WTC11 (cell line): ENCODE measurements around the gene CHMP1A. TPM values are rescaled to one million over a fixed set of nuclear protein-coding genes. Genes with fewer than 3 reads are reported as not detected.
A peak's percentile ranks its signal among the peaks of the same experiment; 100 is the strongest.

Source experiments
- ATAC-seq: fragments of 200-7000 bp; cut with Tn5 transposase; 2 replicates; pipeline ENCODE4 v1.10.0; 2021; ENCODE audit warnings: mild to moderate bottlenecking, moderate library complexity
- CTCF ChIA-PET: fragments of 300-600 bp; sonication (Branson Sonifier 250); formaldehyde crosslinking; loops from one replicate; lab custom pipeline; 2021; ENCODE audit warnings: antibody characterized with exemption; lab: Charles Lee
- POLR2A ChIA-PET: fragments of 350-600 bp; sonication (Branson Sonifier 250); formaldehyde crosslinking; loops from one replicate; lab custom pipeline; 2021; ENCODE audit warnings: antibody characterized with exemption; lab: Charles Lee
- DNase-seq: peaks from one replicate; pipeline ENCODE4 v3.0.0; 2021; ENCODE audit warnings: low spot score
- H3K27ac Mint-ChIP-seq: 2 replicates; pipeline ENCODE4 v1.8.0; 2021; ENCODE audit warnings: mixed read lengths
- H3K27me3 Mint-ChIP-seq: 2 replicates; pipeline ENCODE4 v1.8.0; 2021; ENCODE audit warnings: low read depth, mild to moderate bottlenecking, moderate library complexity, mixed read lengths
- H3K36me3 Mint-ChIP-seq: 2 replicates; pipeline ENCODE4 v1.8.0; 2021; ENCODE audit warnings: mixed read lengths
- H3K4me1 Mint-ChIP-seq: 2 replicates; pipeline ENCODE4 v1.8.0; 2022; ENCODE audit warnings: mixed read lengths
- H3K4me3 Mint-ChIP-seq: 2 replicates; pipeline ENCODE4 v1.8.0; 2021; ENCODE audit warnings: mild to moderate bottlenecking, moderate library complexity, mixed read lengths
- H3K9me3 Mint-ChIP-seq: 2 replicates; pipeline ENCODE4 v1.8.0; 2021; ENCODE audit warnings: mixed read lengths
- CREM ChIP-seq: sonication (generic); formaldehyde crosslinking; IDR thresholded peaks from 2 replicates; pipeline ENCODE4 v1.8.1; 2022; ENCODE audit warnings: mild to moderate bottlenecking, missing genetic modification reagents, moderate library complexity
- E2F1 ChIP-seq: sonication (generic); formaldehyde crosslinking; IDR thresholded peaks from 2 replicates; pipeline ENCODE4 v1.8.0; 2022; ENCODE audit warnings: mild to moderate bottlenecking, missing genetic modification reagents
- FOXK1 ChIP-seq: sonication (generic); formaldehyde crosslinking; IDR thresholded peaks from 2 replicates; pipeline ENCODE4 v1.8.0; 2022; ENCODE audit warnings: mild to moderate bottlenecking, moderate library complexity, missing genetic modification reagents
- HMGA2 ChIP-seq: fragments of 250-450 bp; sonication (Bioruptor Pico); IDR thresholded peaks from 2 replicates; pipeline ENCODE4 v1.4.0; 2021; ENCODE audit warnings: mild to moderate bottlenecking, moderate library complexity
- HMGXB4 ChIP-seq: sonication (generic); formaldehyde crosslinking; IDR thresholded peaks from 2 replicates; pipeline ENCODE4 v1.8.1; 2023; ENCODE audit warnings: mild to moderate bottlenecking, moderate library complexity, missing genetic modification reagents
- IRF1 ChIP-seq: sonication (generic); formaldehyde crosslinking; IDR thresholded peaks from 2 replicates; pipeline ENCODE4 v1.8.0; 2023; ENCODE audit warnings: missing genetic modification reagents
- NR1H2 ChIP-seq: sonication (generic); formaldehyde crosslinking; IDR thresholded peaks from 2 replicates; pipeline ENCODE4 v1.9.0; 2021; ENCODE audit warnings: mild to moderate bottlenecking, moderate library complexity, missing genetic modification reagents
- OVOL2 ChIP-seq: fragments of 250-450 bp; sonication (Bioruptor Pico); IDR thresholded peaks from 2 replicates; pipeline ENCODE4 v1.9.0; 2021; ENCODE audit warnings: mild to moderate bottlenecking, borderline replicate concordance
- RORB ChIP-seq: fragments of 250-450 bp; sonication (Bioruptor Pico); IDR thresholded peaks from 2 replicates; pipeline ENCODE4 v1.9.0; 2021; ENCODE audit warnings: mild to moderate bottlenecking
- TP53 ChIP-seq: sonication (generic); formaldehyde crosslinking; IDR thresholded peaks from 2 replicates; pipeline ENCODE4 v1.8.1; 2023; ENCODE audit warnings: mild to moderate bottlenecking, missing genetic modification reagents
- ZMAT4 ChIP-seq: fragments of 250-450 bp; sonication (Bioruptor Pico); IDR thresholded peaks from 2 replicates; pipeline ENCODE4 v1.9.0; 2021; ENCODE audit warnings: mild to moderate bottlenecking
- ZNF396 ChIP-seq: fragments of 250-450 bp; sonication (Bioruptor Pico); IDR thresholded peaks from 2 replicates; pipeline ENCODE4 v1.8.0; 2021; ENCODE audit warnings: mild to moderate bottlenecking, moderate library complexity, borderline replicate concordance
- total RNA-seq: library from RNA; stranded (reverse); gene quantifications from 3 replicates; pipeline ENCODE4 v1.2.3, GENCODE V29; 2021
- TF ChIP-seq, protein P1 (sequence below): sonication (generic); formaldehyde crosslinking; conservative IDR thresholded peaks from 2 replicates; pipeline ENCODE4 v1.8.1; 2022; ENCODE audit warnings: mild to moderate bottlenecking, missing genetic modification reagents
- TF ChIP-seq, protein P2 (sequence below): fragments of 200-600 bp; IDR thresholded peaks from 2 replicates; pipeline ENCODE4 v1.8.0; 2022; ENCODE audit warnings: antibody characterized with exemption

Gene CHMP1A
- total RNA-seq, 1 experiment from 2014 or later = 76.0 TPM

DNA sequence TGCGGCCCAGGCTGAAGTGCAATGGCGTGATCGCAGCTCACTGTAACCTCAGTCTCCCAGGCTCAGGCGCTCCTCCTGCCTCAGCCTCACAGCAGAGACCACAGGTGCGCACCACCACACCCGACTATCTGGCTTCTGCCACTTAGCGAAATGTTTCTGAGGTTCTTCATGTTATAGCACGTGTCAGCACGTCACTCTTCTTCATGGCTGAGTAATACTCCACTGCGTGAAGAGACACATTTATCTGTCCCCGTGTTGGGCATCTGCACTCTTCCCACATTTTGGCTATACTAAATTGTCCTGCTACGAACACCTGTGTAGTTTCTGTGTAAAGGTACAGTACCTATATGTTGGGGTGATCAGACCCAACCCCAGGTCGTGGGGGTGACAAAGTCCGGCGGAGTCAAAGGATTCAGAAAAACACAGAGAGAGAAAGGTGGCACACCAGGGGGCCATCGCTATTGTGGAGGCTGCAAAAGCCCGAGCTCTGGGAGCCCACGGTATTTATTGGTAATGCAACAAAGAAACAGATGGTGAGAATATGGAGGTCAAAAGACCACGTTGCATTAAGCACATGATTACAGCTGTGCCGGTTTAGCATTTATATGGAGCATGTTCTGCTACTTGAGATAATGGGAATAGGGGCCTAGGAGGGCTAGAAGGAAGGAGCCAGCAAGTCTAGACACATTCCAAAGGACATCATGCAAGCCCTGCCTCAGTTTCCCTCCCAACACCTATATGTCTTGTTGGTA, 44.9 kb downstream of the CHMP1A start:
- Mint-ChIP-seq H3K36me3 (no peaks in the 10 kb centered on the region), H3K27me3 (no peaks in the 10 kb centered on the region), H3K9me3 (peaks cover 5% of the 10 kb centered on the region), H3K4me3 (peak overlapping the region; percentile 51; the same call in 1 of the 2 replicates), H3K27ac (peak overlapping the region; percentile 97), H3K4me1 (peaks cover 11% of the 10 kb centered on the region)
- DNase-seq (no peak), ATAC-seq (no peak)
- ChIA-PET CTCF (interaction anchor here (1.5 to 6.2 kb wide), 4 partner anchors 11 to 47 kb away, joined by 7 to 79 read pairs (median 32); no protein-coding TSS in a partner anchor), POLR2A (interaction anchor here (1.2 kb wide), 1 partner anchor 23 kb away, joined by 3 read pairs; no protein-coding TSS in a partner anchor)
- TF ChIP-seq HMGA2 (CRISPR knock-in tag) (no peak), NR1H2 (CRISPR knock-in tag) (no peak), IRF1 (CRISPR knock-in tag) (no peak), E2F1 (no peak), RORB (no peak), TP53 (no peak)
- TF ChIP-seq, protein P1, sequence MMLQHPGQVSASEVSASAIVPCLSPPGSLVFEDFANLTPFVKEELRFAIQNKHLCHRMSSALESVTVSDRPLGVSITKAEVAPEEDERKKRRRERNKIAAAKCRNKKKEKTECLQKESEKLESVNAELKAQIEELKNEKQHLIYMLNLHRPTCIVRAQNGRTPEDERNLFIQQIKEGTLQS (CRISPR knock-in tag) = no peak

DNA sequence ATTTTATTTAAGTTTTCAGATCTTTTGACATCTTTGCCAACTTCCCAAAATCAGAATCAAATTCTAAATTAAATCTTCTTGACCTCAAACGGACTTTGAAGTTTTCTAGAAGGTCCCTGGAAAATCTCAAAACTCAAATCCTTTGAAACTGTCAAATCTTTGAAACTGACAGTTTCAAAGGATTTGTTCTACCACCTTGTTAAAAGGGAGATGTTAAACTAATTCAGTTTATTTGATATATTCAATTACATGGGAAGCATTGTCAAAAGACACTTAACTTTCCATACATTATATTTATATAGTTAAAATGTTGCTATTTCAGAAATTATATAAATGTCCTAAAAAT, 47.4 kb downstream of the CHMP1A start:
- POLR2A ChIA-PET = no interaction called here

More for the DNA sequence above, 47.4 kb downstream of the CHMP1A start:
- ATAC-seq = no peak
- TF ChIP-seq FOXK1 (CRISPR knock-in tag) = no peak
- TF ChIP-seq, protein P2, sequence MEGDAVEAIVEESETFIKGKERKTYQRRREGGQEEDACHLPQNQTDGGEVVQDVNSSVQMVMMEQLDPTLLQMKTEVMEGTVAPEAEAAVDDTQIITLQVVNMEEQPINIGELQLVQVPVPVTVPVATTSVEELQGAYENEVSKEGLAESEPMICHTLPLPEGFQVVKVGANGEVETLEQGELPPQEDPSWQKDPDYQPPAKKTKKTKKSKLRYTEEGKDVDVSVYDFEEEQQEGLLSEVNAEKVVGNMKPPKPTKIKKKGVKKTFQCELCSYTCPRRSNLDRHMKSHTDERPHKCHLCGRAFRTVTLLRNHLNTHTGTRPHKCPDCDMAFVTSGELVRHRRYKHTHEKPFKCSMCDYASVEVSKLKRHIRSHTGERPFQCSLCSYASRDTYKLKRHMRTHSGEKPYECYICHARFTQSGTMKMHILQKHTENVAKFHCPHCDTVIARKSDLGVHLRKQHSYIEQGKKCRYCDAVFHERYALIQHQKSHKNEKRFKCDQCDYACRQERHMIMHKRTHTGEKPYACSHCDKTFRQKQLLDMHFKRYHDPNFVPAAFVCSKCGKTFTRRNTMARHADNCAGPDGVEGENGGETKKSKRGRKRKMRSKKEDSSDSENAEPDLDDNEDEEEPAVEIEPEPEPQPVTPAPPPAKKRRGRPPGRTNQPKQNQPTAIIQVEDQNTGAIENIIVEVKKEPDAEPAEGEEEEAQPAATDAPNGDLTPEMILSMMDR = no peak
- no peak for TF ChIP-seq OVOL2 (CRISPR knock-in tag)
- TF ChIP-seq HMGXB4 = no peak
- no peak for TF ChIP-seq ZNF396 (CRISPR knock-in tag)
- TF ChIP-seq CREM (CRISPR knock-in tag) = no peak
- TF ChIP-seq ZMAT4 (CRISPR knock-in tag) = no peak
- Mint-ChIP-seq H3K27me3 (no peaks in the 10 kb centered on the region), H3K9me3 (peaks cover 5% of the 10 kb centered on the region), H3K36me3 (no peaks in the 10 kb centered on the region), H3K27ac (no peak overlapping the region), H3K4me3 (no peak overlapping the region), H3K4me1 (peaks cover 11% of the 10 kb centered on the region)
- DNase-seq = no peak
- CTCF ChIA-PET = interaction anchor here (1.5 kb wide), 1 partner anchor 44 kb away, joined by 3 read pairs; no protein-coding TSS in a partner anchor
